Glutamatergic neuron (in vitro differentiated cells): ENCODE measurements around the gene NTSR1. TPM values are rescaled to one million over a fixed set of nuclear protein-coding genes. Genes with fewer than 3 reads are reported as not detected.
A peak's percentile ranks its signal among the peaks of the same experiment; 100 is the strongest.

Source experiments
- DNase-seq: peaks from one replicate; pipeline ENCODE4 v3.0.0; 2022
- H3K27ac Mint-ChIP-seq: one replicate; pipeline ENCODE4 v1.8.0; 2020; ENCODE audit warnings: mild to moderate bottlenecking, mixed read lengths, inconsistent platforms; ENCODE audit not compliant: unreplicated experiment
- H3K27me3 Mint-ChIP-seq: one replicate; pipeline ENCODE4 v1.8.0; 2020; ENCODE audit warnings: mild to moderate bottlenecking, moderate library complexity, mixed read lengths, inconsistent platforms; ENCODE audit not compliant: unreplicated experiment
- H3K36me3 Mint-ChIP-seq: one replicate; pipeline ENCODE4 v1.8.0; 2020; ENCODE audit warnings: mild to moderate bottlenecking, mixed read lengths, inconsistent platforms; ENCODE audit not compliant: unreplicated experiment
- H3K4me1 Mint-ChIP-seq: one replicate; pipeline ENCODE4 v1.8.0; 2020; ENCODE audit warnings: mild to moderate bottlenecking, low read depth, mixed read lengths, inconsistent platforms; ENCODE audit not compliant: unreplicated experiment
- H3K4me3 Mint-ChIP-seq: one replicate; pipeline ENCODE4 v1.8.0; 2020; ENCODE audit warnings: mild to moderate bottlenecking, mixed read lengths, inconsistent platforms; ENCODE audit not compliant: unreplicated experiment
- H3K9me3 Mint-ChIP-seq: one replicate; pipeline ENCODE4 v1.8.0; 2020; ENCODE audit warnings: mild to moderate bottlenecking, moderate library complexity, mixed read lengths, inconsistent platforms; ENCODE audit not compliant: unreplicated experiment
- CTCF ChIP-seq: fragments of 200-600 bp; sonication (generic); IDR thresholded peaks from one replicate; pipeline ENCODE4 v1.5.0; 2021; ENCODE audit not compliant: partially characterized antibody, unreplicated experiment
- total RNA-seq: library from RNA; stranded (reverse); fragmentation: NEBNext Ultra II Directional; extraction: Animal tissue kit (Norgen Biotek cat#: 25700); gene quantifications from one replicate; pipeline ENCODE4 v1.2.1, GENCODE V29; 2021; ENCODE audit not compliant: unreplicated experiment

Gene NTSR1
- total RNA-seq, 1 donor from 2014 or later: 4.0 TPM

DNA sequence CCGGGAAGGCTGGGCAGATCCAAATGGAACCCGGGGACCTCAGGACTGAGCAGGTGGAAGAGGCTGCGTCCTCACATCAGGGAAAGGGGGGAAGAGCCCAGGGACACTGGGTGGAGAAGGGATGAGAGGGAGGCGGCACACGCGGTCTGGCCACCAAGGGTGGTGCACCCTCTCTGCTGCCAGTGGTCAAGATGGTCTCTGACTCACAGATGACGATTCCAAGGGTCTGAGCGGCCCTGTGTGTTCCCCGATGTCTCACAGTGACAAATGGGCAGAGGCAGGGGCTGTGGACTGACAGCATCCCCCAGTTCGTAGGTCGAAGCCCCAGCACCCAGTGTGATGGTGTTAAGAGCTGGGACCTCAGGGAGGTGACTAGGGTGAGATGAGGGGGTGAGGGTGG lies 34.3 kb upstream of the NTSR1 start:
- DNase-seq: no peak
- H3K27ac Mint-ChIP-seq: peak overlapping the region; percentile 79
- H3K4me1 Mint-ChIP-seq: peaks cover 28% of the 10 kb centered on the region
- H3K4me3 Mint-ChIP-seq: no peak overlapping the region
- no peaks in the 10 kb centered on the region for H3K36me3 Mint-ChIP-seq
- H3K27me3 Mint-ChIP-seq: peaks cover 11% of the 10 kb centered on the region
- peaks cover 8% of the 10 kb centered on the region for H3K9me3 Mint-ChIP-seq
- TF ChIP-seq CTCF: no peak

- Mint-ChIP-seq H3K36me3 (peaks cover 8% of the 10 kb centered on the region), H3K27ac (peak overlapping the region; percentile 85), H3K9me3 (peaks cover 8% of the 10 kb centered on the region), H3K4me3 (no peak overlapping the region), H3K4me1 (peaks cover 28% of the 10 kb centered on the region), H3K27me3 (peaks cover 8% of the 10 kb centered on the region)
- peak; percentile 70 for DNase-seq
- no peak for TF ChIP-seq CTCF
Observed at GRCh38 chr20:62675156-62675876, 33.3 kb upstream of the NTSR1 start.

GRCh38 chr20:62675877-62676260 lies 32.8 kb upstream of the NTSR1 start:
- Mint-ChIP-seq H3K36me3 (peaks cover 13% of the 10 kb centered on the region), H3K4me3 (no peak overlapping the region), H3K9me3 (peaks cover 9% of the 10 kb centered on the region), H3K4me1 (peaks cover 28% of the 10 kb centered on the region), H3K27ac (peak overlapping the region; percentile 85), H3K27me3 (peaks cover 8% of the 10 kb centered on the region)
- DNase-seq: no peak
- no peak for TF ChIP-seq CTCF

- H3K4me3 Mint-ChIP-seq: no peak overlapping the region
- H3K9me3 Mint-ChIP-seq: peaks cover 9% of the 10 kb centered on the region
- H3K27ac Mint-ChIP-seq: peak overlapping the region; percentile 49
- no peak for DNase-seq
- peaks cover 23% of the 10 kb centered on the region for H3K4me1 Mint-ChIP-seq
- TF ChIP-seq CTCF: no peak
- H3K36me3 Mint-ChIP-seq: peaks cover 22% of the 10 kb centered on the region
- peaks cover 8% of the 10 kb centered on the region for H3K27me3 Mint-ChIP-seq
Observed at GRCh38 chr20:62676976-62677375, 31.7 kb upstream of the NTSR1 start.

DNA sequence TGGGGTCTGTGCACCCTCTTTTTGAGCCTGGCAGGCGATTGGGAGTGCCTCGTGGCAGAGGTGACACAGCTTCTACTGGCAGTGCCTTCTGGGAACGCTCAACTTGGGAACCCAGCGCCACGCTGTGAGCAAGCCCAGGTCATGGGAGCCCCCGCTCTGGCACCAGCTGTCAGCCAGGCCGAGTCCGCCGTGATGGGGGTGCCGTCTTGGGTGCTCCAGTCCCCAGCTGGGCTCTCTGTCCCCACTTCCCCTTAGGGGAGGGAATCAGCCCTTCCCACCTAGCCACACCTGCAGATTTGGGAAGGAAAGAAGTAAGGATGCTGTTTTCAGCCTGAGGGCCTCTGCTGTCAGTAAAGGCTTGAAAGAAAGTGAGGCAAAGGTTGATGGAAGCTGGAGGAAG lies 31.0 kb upstream of the NTSR1 start:
- DNase-seq: no peak
- H3K27me3 Mint-ChIP-seq: peaks cover 11% of the 10 kb centered on the region
- no peak for TF ChIP-seq CTCF
- H3K27ac Mint-ChIP-seq: no peak overlapping the region
- H3K36me3 Mint-ChIP-seq: peaks cover 22% of the 10 kb centered on the region
- H3K9me3 Mint-ChIP-seq: peaks cover 9% of the 10 kb centered on the region
- peaks cover 21% of the 10 kb centered on the region for H3K4me1 Mint-ChIP-seq
- no peak overlapping the region for H3K4me3 Mint-ChIP-seq
